Neuronal stem cell (in vitro differentiated cells): Measurements from ENCODE around the gene GLCCI1.

ENCODE experiments used
- DNase-seq: peaks from one replicate; pipeline ENCODE4 v3.0.0-alpha.2; 2013; ENCODE audit warnings: low spot score
- H2AFZ ChIP-seq: one replicate; pipeline ENCODE4 v1.6.1; 2013; ENCODE audit warnings: mild to moderate bottlenecking, low read length, inconsistent platforms
- H2AK5ac ChIP-seq: 2 replicates; pipeline ENCODE4 v1.6.1; 2013; ENCODE audit warnings: low read depth, mild to moderate bottlenecking, inconsistent platforms, low read length, moderate library complexity, mixed read lengths
- H2BK120ac ChIP-seq: 2 replicates; pipeline ENCODE4 v1.6.1; 2013; ENCODE audit warnings: low read depth, mild to moderate bottlenecking, inconsistent platforms, low read length, moderate library complexity, mixed read lengths
- H2BK12ac ChIP-seq: one replicate; pipeline ENCODE4 v1.6.1; 2013; ENCODE audit warnings: low read length, inconsistent platforms
- H2BK15ac ChIP-seq: 2 replicates; pipeline ENCODE4 v1.6.1; 2013; ENCODE audit warnings: mild to moderate bottlenecking, low read length, inconsistent platforms, mixed read lengths
- H2BK5ac ChIP-seq: one replicate; pipeline ENCODE4 v1.6.1; 2013; ENCODE audit warnings: inconsistent platforms, mild to moderate bottlenecking, low read length, moderate library complexity
- H3K14ac ChIP-seq: one replicate; pipeline ENCODE4 v1.6.1; 2013; ENCODE audit warnings: low read length, inconsistent platforms
- H3K18ac ChIP-seq: 2 replicates; pipeline ENCODE4 v1.6.1; 2013; ENCODE audit warnings: low read length, inconsistent platforms
- H3K23ac ChIP-seq: 2 replicates; pipeline ENCODE4 v1.6.1; 2013; ENCODE audit warnings: low read depth, mild to moderate bottlenecking, mixed read lengths, low read length, inconsistent platforms; ENCODE audit not compliant: poor library complexity
- H3K27ac ChIP-seq: replicated peaks from 3 replicates; pipeline ENCODE4 v1.5.1; 2013; ENCODE audit warnings: low read length, inconsistent platforms
- H3K27me3 ChIP-seq, 3 experiments: 2 replicates each; pipeline ENCODE4 v1.6.1; 2013; ENCODE audit warnings: low read length in 3 of 3, mild to moderate bottlenecking in 2 of 3, inconsistent platforms in 1 of 3, low read depth in 1 of 3, mixed read lengths in 1 of 3, moderate library complexity in 1 of 3; ENCODE audit not compliant: control insufficient read depth in 3 of 3, insufficient read depth in 3 of 3
- H3K36me3 ChIP-seq, 2 donors: replicated peaks in 1 of 2; 2 replicates each; pipeline ENCODE4 v1.6.1; 2013; ENCODE audit warnings: low read length in 2 of 2; ENCODE audit not compliant: control insufficient read depth in 2 of 2, insufficient read depth in 2 of 2
- H3K4ac ChIP-seq: 2 replicates; pipeline ENCODE4 v1.6.1; 2013; ENCODE audit warnings: inconsistent platforms, mild to moderate bottlenecking, low read length, moderate library complexity
- H3K4me1 ChIP-seq, 2 donors: 1 replicate in 1 of 2; 2 replicates in 1 of 2; pipeline ENCODE4 v1.6.1; 2013; ENCODE audit warnings: low read length in 2 of 2, low read depth in 1 of 2; ENCODE audit not compliant: control insufficient read depth in 2 of 2, insufficient read depth in 1 of 2
- H3K4me2 ChIP-seq: one replicate; pipeline ENCODE4 v1.6.1; 2013; ENCODE audit warnings: mild to moderate bottlenecking, low read length, inconsistent platforms; ENCODE audit not compliant: insufficient read depth, poor library complexity, severe bottlenecking
- H3K4me3 ChIP-seq, 2 donors: 2 replicates each; pipeline ENCODE4 v1.5.1; 2013; ENCODE audit warnings: low read length in 2 of 2, mild to moderate bottlenecking in 2 of 2, inconsistent platforms in 1 of 2, moderate library complexity in 1 of 2
- H3K79me1 ChIP-seq: one replicate; pipeline ENCODE4 v1.6.1; 2013; ENCODE audit warnings: low read depth, mild to moderate bottlenecking, inconsistent platforms, low read length, moderate library complexity
- H3K9ac ChIP-seq: one replicate; pipeline ENCODE4 v1.6.1; 2013; ENCODE audit warnings: mild to moderate bottlenecking, low read depth, low read length, inconsistent platforms; ENCODE audit not compliant: poor library complexity
- H3K9me3 ChIP-seq, 2 donors: replicated peaks in 1 of 2; 2 replicates each; pipeline versions ENCODE3 to v1.6.1; 2013; ENCODE audit warnings: low read length in 2 of 2, mild to moderate bottlenecking in 2 of 2, inconsistent platforms in 1 of 2, low read depth in 1 of 2, mixed read lengths in 1 of 2, moderate library complexity in 1 of 2; ENCODE audit not compliant: control insufficient read depth in 2 of 2, insufficient read depth in 1 of 2
- H4K8ac ChIP-seq: one replicate; pipeline ENCODE4 v1.6.1; 2013; ENCODE audit warnings: low read depth, mild to moderate bottlenecking, inconsistent platforms, low read length, moderate library complexity
- H4K91ac ChIP-seq: one replicate; pipeline ENCODE4 v1.6.1; 2013; ENCODE audit warnings: low read length, low read depth, mild to moderate bottlenecking, inconsistent platforms; ENCODE audit not compliant: poor library complexity
- WGBS, 2 donors: extraction: QIAGEN DNeasy Blood & Tissue Kit; methylation state at CpG; one replicate each; pipeline ENCODE4 v1.1.7; 2013; ENCODE audit warnings: missing lambda C conversion rate in 2 of 2, mixed read lengths in 1 of 2; ENCODE audit not compliant: insufficient read length in 2 of 2, insufficient replicate concordance in 1 of 2; ENCODE audit errors: extremely low coverage in 2 of 2; 5-methylcytosine and 5-hydroxymethylcytosine counted together

The GLCCI1 gene

GRCh38 chr7:8114175-8114574, 145.6 kb downstream of the GLCCI1 start:
- peaks cover 0 to 2% (median 0%) of the 10 kb centered on the region in 3 experiments for H3K27me3 ChIP-seq
- no peaks in the 10 kb centered on the region for H3K79me1 ChIP-seq
- no peak overlapping the region for H4K8ac ChIP-seq

GRCh38 chr7:8115547-8116402, 147.2 kb downstream of the GLCCI1 start:
- no peak overlapping the region for H3K9ac ChIP-seq
- no peak overlapping the region for H4K8ac ChIP-seq
- no peaks in the 10 kb centered on the region for H3K79me1 ChIP-seq
- no peaks in the 10 kb centered on the region for H3K36me3 ChIP-seq
- no peak overlapping the region for H2AFZ ChIP-seq
- no peak overlapping the region for H3K18ac ChIP-seq
- no peak overlapping the region for H4K91ac ChIP-seq
- H3K4me3 ChIP-seq = no peak overlapping the region
- H2AK5ac ChIP-seq = no peak overlapping the region
- H3K4me1 ChIP-seq = peaks cover 0 to 7% of the 10 kb centered on the region in 2 donors
- peaks cover 0 to 2% (median 0%) of the 10 kb centered on the region in 3 experiments for H3K27me3 ChIP-seq
- no peak overlapping the region for H2BK120ac ChIP-seq
- H3K23ac ChIP-seq = no peak overlapping the region
- H3K14ac ChIP-seq = no peak overlapping the region
- no peak overlapping the region for H3K27ac ChIP-seq
- H3K4me2 ChIP-seq = no peak overlapping the region
- no peak overlapping the region for H2BK15ac ChIP-seq
- H3K4ac ChIP-seq = no peak overlapping the region
- no peak for DNase-seq
- H2BK5ac ChIP-seq = no peak overlapping the region
- peaks cover 3 to 15% of the 10 kb centered on the region in 2 donors for H3K9me3 ChIP-seq
- H2BK12ac ChIP-seq = no peak overlapping the region
- WGBS, 2 donors = no CpG with 5 or more reads among the region's 3 CpGs

More at GRCh38 chr7:8114175-8114574, 145.6 kb downstream of the GLCCI1 start:
- Histone ChIP-seq H3K36me3 (no peaks in the 10 kb centered on the region), H4K91ac (no peak overlapping the region), H2BK15ac (no peak overlapping the region), H3K9me3 (peaks cover 3 to 15% of the 10 kb centered on the region in 2 donors), H3K4me2 (no peak overlapping the region), H3K27ac (no peak overlapping the region), H2AFZ (no peak overlapping the region), H3K18ac (no peak overlapping the region), H3K23ac (no peak overlapping the region), H2BK120ac (no peak overlapping the region), H2AK5ac (no peak overlapping the region), H3K4me1 (peaks cover 0 to 7% of the 10 kb centered on the region in 2 donors), H3K14ac (no peak overlapping the region), H2BK5ac (no peak overlapping the region), H3K4ac (no peak overlapping the region), H3K9ac (no peak overlapping the region), H2BK12ac (no peak overlapping the region), H3K4me3 (no peak overlapping the region)
- no CpG with 5 or more reads among the region's 4 CpGs for WGBS, 2 donors
- DNase-seq = no peak

- H3K4me2 ChIP-seq = no peak overlapping the region
- H2BK120ac ChIP-seq = no peak overlapping the region
- H3K4me3 ChIP-seq = no peak overlapping the region
- H2AFZ ChIP-seq = no peak overlapping the region
- no peak overlapping the region for H4K8ac ChIP-seq
- H3K36me3 ChIP-seq = no peaks in the 10 kb centered on the region
- H3K14ac ChIP-seq = no peak overlapping the region
- no peak overlapping the region for H3K27ac ChIP-seq
- no peak overlapping the region for H3K23ac ChIP-seq
- no peak overlapping the region for H3K9ac ChIP-seq
- H2BK12ac ChIP-seq = no peak overlapping the region
- H2BK5ac ChIP-seq = no peak overlapping the region
- H2AK5ac ChIP-seq = no peak overlapping the region
- H2BK15ac ChIP-seq = no peak overlapping the region
- H3K4ac ChIP-seq = no peak overlapping the region
- no peaks in the 10 kb centered on the region for H3K27me3 ChIP-seq
- WGBS, 2 donors = no CpG with 5 or more reads among the region's 2 CpGs
- H3K9me3 ChIP-seq = peaks cover 0 to 12% of the 10 kb centered on the region in 2 donors
- H3K79me1 ChIP-seq = no peaks in the 10 kb centered on the region
- H4K91ac ChIP-seq = no peak overlapping the region
- no peaks in the 10 kb centered on the region for H3K4me1 ChIP-seq
- no peak for DNase-seq
- H3K18ac ChIP-seq = no peak overlapping the region
Observed at GRCh38 chr7:8117195-8117594, 148.6 kb downstream of the GLCCI1 start.

- Histone ChIP-seq H2BK5ac (no peak overlapping the region), H3K9me3 (peaks cover 0 to under 1% of the 10 kb centered on the region in 2 donors), H3K27me3 (no peaks in the 10 kb centered on the region), H2BK12ac (no peak overlapping the region), H4K8ac (no peak overlapping the region), H3K79me1 (no peaks in the 10 kb centered on the region), H2BK15ac (no peak overlapping the region), H3K23ac (no peak overlapping the region), H2BK120ac (no peak overlapping the region), H2AFZ (no peak overlapping the region), H3K4me3 (no peak overlapping the region), H3K18ac (no peak overlapping the region), H3K4me2 (no peak overlapping the region), H4K91ac (no peak overlapping the region), H3K14ac (no peak overlapping the region), H3K4me1 (no peaks in the 10 kb centered on the region), H3K9ac (no peak overlapping the region), H2AK5ac (no peak overlapping the region), H3K4ac (no peak overlapping the region), H3K36me3 (no peaks in the 10 kb centered on the region), H3K27ac (no peak overlapping the region)
- no CpG with 5 or more reads among the region's 8 CpGs for WGBS, 2 donors
- DNase-seq = no peak
Observed at GRCh38 chr7:8119262-8119661, 150.7 kb downstream of the GLCCI1 start.
